Activated naive CD8-positive, alpha-beta T cell treated with anti-CD3 and anti-CD28 coated beads for 36 hours (primary cell): Measurements from ENCODE around the gene POT1. TPM values are rescaled to one million over a fixed set of nuclear protein-coding genes. Genes with fewer than 3 reads are reported as not detected.

ENCODE experiments used
- DNase-seq: peaks from one replicate; pipeline ENCODE4 v3.0.0; 2021
- H3K27ac Mint-ChIP-seq: one replicate; pipeline ENCODE4 v1.8.0; 2022; ENCODE audit warnings: mild to moderate bottlenecking, moderate library complexity, mixed read lengths
- H3K27me3 Mint-ChIP-seq: one replicate; pipeline ENCODE4 v1.8.0; 2022; ENCODE audit warnings: mild to moderate bottlenecking, mixed read lengths
- H3K36me3 Mint-ChIP-seq: one replicate; pipeline ENCODE4 v1.8.0; 2021; ENCODE audit warnings: mild to moderate bottlenecking, mixed read lengths
- H3K4me1 Mint-ChIP-seq: one replicate; pipeline ENCODE4 v1.8.0; 2021; ENCODE audit warnings: mixed read lengths
- H3K4me3 Mint-ChIP-seq: one replicate; pipeline ENCODE4 v1.8.0; 2022; ENCODE audit warnings: mild to moderate bottlenecking, moderate library complexity, mixed read lengths
- H3K9me3 Mint-ChIP-seq: one replicate; pipeline ENCODE4 v1.8.0; 2022; ENCODE audit warnings: mixed read lengths
- total RNA-seq, 2 experiments: library from RNA; stranded (reverse); gene quantifications; one replicate each; pipeline ENCODE4 v1.2.3, GENCODE V29; 2021

The POT1 gene
- total RNA-seq, 2 experiments from 2014 or later, result 30.9 to 32.3 TPM

- Mint-ChIP-seq H3K4me3 (no peak overlapping the region), H3K4me1 (no peaks in the 10 kb centered on the region), H3K27ac (no peak overlapping the region), H3K9me3 (peaks cover 1% of the 10 kb centered on the region), H3K27me3 (peaks cover 16% of the 10 kb centered on the region), H3K36me3 (no peaks in the 10 kb centered on the region)
- no peak for DNase-seq
These were observed 128.2 kb downstream of the POT1 start for GRCh38 chr7:124801330-124801895.

GRCh38 chr7:124800386-124800785 lies 129.2 kb downstream of the POT1 start:
- no peak for DNase-seq
- Mint-ChIP-seq H3K4me3 (no peak overlapping the region), H3K27me3 (peaks cover 16% of the 10 kb centered on the region), H3K36me3 (no peaks in the 10 kb centered on the region), H3K9me3 (peaks cover 6% of the 10 kb centered on the region), H3K27ac (no peak overlapping the region), H3K4me1 (no peaks in the 10 kb centered on the region)

DNA sequence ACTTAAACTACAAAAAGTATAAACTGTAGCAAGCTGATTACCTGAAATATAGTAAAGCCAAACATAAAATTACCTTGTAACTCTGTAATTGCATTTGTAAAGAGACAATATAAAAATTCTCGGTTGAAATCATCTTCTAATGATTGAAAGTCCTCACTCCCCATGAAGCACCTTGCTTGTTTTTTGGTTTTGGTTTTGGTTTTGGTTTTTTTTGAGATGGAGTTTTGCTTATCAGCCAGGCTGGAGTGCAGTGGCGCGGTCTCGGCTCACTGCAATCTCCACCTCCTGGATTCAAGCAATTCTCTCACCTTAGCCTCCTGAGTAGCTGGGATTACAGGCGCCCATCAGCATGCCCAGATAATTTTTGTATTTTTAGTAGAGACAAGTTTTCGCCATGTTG lies 130.2 kb downstream of the POT1 start:
- Mint-ChIP-seq H3K27me3 (peaks cover 16% of the 10 kb centered on the region), H3K36me3 (no peaks in the 10 kb centered on the region), H3K27ac (no peak overlapping the region), H3K4me1 (no peaks in the 10 kb centered on the region), H3K4me3 (no peak overlapping the region), H3K9me3 (peaks cover 6% of the 10 kb centered on the region)
- DNase-seq, result no peak

GRCh38 chr7:124796771-124797170 lies 132.9 kb downstream of the POT1 start:
- no peak overlapping the region for H3K27ac Mint-ChIP-seq
- DNase-seq, result no peak
- no peaks in the 10 kb centered on the region for H3K36me3 Mint-ChIP-seq
- H3K4me3 Mint-ChIP-seq, result no peak overlapping the region
- H3K4me1 Mint-ChIP-seq, result no peaks in the 10 kb centered on the region
- peaks cover 9% of the 10 kb centered on the region for H3K27me3 Mint-ChIP-seq
- peaks cover 6% of the 10 kb centered on the region for H3K9me3 Mint-ChIP-seq

DNA sequence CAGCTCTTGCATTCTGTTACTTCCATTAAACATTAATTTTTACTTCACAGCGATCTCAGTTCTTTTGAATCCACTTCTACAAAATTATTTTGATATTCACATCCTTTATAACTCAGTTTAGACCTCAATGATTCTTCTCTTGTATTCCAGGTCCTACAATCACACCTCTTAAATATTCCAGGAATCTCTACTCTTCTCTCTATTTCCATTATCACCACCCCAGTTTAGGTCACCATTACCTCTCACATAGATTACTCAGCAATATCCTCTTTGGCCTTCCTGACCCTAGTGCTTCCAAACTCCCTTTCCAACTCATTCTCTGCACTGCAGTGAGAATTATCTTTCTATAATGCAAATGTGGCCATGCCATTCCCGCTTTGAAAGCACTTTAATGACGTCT lies 136.9 kb downstream of the POT1 start:
- Mint-ChIP-seq H3K4me1 (no peaks in the 10 kb centered on the region), H3K27ac (no peak overlapping the region), H3K9me3 (peaks cover 6% of the 10 kb centered on the region), H3K4me3 (no peak overlapping the region), H3K36me3 (no peaks in the 10 kb centered on the region), H3K27me3 (peaks cover 15% of the 10 kb centered on the region)
- no peak for DNase-seq

- H3K9me3 Mint-ChIP-seq, result peaks cover 6% of the 10 kb centered on the region
- H3K4me1 Mint-ChIP-seq, result no peaks in the 10 kb centered on the region
- H3K36me3 Mint-ChIP-seq, result no peaks in the 10 kb centered on the region
- H3K27ac Mint-ChIP-seq, result no peak overlapping the region
- H3K4me3 Mint-ChIP-seq, result no peak overlapping the region
- peaks cover 18% of the 10 kb centered on the region for H3K27me3 Mint-ChIP-seq
- no peak for DNase-seq
These were observed 137.6 kb downstream of the POT1 start for GRCh38 chr7:124792002-124792401.

GRCh38 chr7:124791426-124791825 lies 138.2 kb downstream of the POT1 start:
- Mint-ChIP-seq H3K4me3 (no peak overlapping the region), H3K9me3 (peaks cover 5% of the 10 kb centered on the region), H3K27me3 (peaks cover 18% of the 10 kb centered on the region), H3K36me3 (no peaks in the 10 kb centered on the region), H3K27ac (no peak overlapping the region), H3K4me1 (no peaks in the 10 kb centered on the region)
- DNase-seq, result no peak

- H3K36me3 Mint-ChIP-seq, result no peaks in the 10 kb centered on the region
- no peak overlapping the region for H3K27ac Mint-ChIP-seq
- no peak overlapping the region for H3K4me3 Mint-ChIP-seq
- no peak for DNase-seq
- H3K9me3 Mint-ChIP-seq, result no peaks in the 10 kb centered on the region
- peaks cover 23% of the 10 kb centered on the region for H3K27me3 Mint-ChIP-seq
- no peaks in the 10 kb centered on the region for H3K4me1 Mint-ChIP-seq
These were observed 139.0 kb downstream of the POT1 start for GRCh38 chr7:124790645-124791044.

DNA sequence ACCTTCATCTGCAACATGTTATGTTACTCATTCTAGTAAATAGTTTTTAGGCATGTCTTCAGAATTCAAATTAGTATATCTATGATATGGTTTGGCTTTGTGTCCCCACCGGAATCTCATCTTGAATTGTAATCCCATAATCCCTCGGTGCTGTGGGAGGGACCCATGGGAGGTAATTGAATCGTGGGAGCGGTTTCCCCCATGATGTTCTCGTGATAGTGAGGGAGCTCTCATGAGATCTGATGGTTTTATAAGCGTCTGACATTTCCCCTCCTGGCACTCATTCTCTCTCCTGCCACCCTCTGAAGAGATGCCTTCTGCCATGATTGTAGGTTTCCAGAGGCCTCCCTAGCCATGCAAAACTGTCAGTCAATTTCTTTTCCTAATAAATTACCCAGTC lies 143.6 kb downstream of the POT1 start:
- DNase-seq, result no peak
- Mint-ChIP-seq H3K27me3 (peaks cover 20% of the 10 kb centered on the region), H3K36me3 (no peaks in the 10 kb centered on the region), H3K4me3 (no peak overlapping the region), H3K27ac (no peak overlapping the region), H3K9me3 (no peaks in the 10 kb centered on the region), H3K4me1 (no peaks in the 10 kb centered on the region)

DNA sequence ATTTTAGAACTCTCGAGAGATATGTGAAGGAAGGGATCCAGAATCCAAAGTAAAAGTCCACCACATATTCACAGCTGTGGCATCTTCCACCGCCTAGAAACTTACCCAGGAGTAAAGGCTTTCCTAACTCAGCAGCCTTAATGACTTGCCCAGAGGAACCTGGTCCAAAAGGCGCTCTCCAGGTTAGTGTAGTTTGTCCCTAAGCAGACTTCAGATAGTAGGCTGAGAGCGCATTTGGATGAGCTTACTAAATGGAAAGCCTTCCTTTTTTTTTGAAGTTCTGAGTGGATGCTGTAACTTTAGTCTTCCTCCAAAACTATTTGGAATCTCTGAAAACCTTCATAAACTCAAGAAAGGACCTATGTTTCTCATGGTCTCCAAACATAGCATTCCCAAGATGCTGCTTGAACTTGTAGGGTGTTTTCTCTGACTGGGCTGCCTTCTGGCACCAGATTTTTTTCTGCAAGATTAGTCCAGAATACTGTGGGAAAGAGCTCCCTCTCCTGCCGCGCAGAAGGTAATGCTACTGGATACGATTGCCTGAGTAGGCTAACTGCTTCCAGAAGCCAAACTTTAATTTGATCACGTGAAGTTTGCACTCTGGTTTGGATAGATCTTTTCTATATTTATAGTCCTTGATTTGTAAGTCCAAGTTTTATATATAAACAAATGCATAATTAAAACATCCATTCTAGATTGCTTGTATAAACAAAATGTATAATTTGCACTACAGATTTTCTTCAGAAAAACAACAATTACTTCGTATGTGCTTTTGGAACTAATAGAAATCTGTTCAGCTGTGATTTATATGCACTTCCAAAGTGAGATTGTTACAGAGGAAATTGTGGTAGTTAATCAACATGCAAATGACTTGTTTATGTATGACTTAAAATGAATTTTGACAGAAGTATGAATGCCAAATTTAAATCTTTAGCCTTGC lies 144.5 kb downstream of the POT1 start:
- DNase-seq, result no peak
- Mint-ChIP-seq H3K27ac (no peak overlapping the region), H3K9me3 (no peaks in the 10 kb centered on the region), H3K27me3 (peaks cover 17% of the 10 kb centered on the region), H3K4me3 (no peak overlapping the region), H3K4me1 (no peaks in the 10 kb centered on the region), H3K36me3 (no peaks in the 10 kb centered on the region)

DNA sequence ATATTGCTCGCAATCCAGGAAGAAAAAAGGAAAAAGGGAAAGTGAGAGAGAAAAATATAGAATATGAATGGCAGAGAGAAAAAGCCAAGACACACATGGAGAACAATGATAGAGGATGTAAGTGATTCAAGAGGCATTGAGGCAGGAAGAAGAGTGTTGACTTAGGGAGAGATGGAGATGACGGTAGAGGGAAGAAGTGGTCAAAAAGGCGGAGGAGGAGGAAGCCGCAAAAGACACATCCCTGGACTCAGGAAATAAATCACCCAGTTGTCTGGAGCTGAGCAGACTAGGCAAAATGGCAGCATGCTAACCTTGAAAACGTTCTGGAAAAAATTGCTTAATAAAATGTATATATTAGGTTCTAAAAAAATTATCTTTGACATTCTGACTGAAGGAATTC lies 146.4 kb downstream of the POT1 start:
- no peak overlapping the region for H3K27ac Mint-ChIP-seq
- H3K9me3 Mint-ChIP-seq, result no peaks in the 10 kb centered on the region
- H3K4me3 Mint-ChIP-seq, result no peak overlapping the region
- no peaks in the 10 kb centered on the region for H3K4me1 Mint-ChIP-seq
- DNase-seq, result no peak
- H3K36me3 Mint-ChIP-seq, result no peaks in the 10 kb centered on the region
- H3K27me3 Mint-ChIP-seq, result peaks cover 9% of the 10 kb centered on the region

GRCh38 chr7:124781907-124782734 lies 147.5 kb downstream of the POT1 start:
- Mint-ChIP-seq H3K36me3 (no peaks in the 10 kb centered on the region), H3K4me1 (no peaks in the 10 kb centered on the region), H3K27me3 (peaks cover 11% of the 10 kb centered on the region), H3K27ac (no peak overlapping the region), H3K4me3 (no peak overlapping the region), H3K9me3 (no peaks in the 10 kb centered on the region)
- DNase-seq, result no peak

GRCh38 chr7:124781418-124781817 lies 148.2 kb downstream of the POT1 start:
- Mint-ChIP-seq H3K4me1 (no peaks in the 10 kb centered on the region), H3K9me3 (no peaks in the 10 kb centered on the region), H3K27ac (no peak overlapping the region), H3K36me3 (no peaks in the 10 kb centered on the region), H3K4me3 (no peak overlapping the region), H3K27me3 (peaks cover 11% of the 10 kb centered on the region)
- no peak for DNase-seq

GRCh38 chr7:124780608-124781007 lies 149.0 kb downstream of the POT1 start:
- Mint-ChIP-seq H3K27me3 (peaks cover 8% of the 10 kb centered on the region), H3K27ac (no peak overlapping the region), H3K4me1 (no peaks in the 10 kb centered on the region), H3K4me3 (no peak overlapping the region), H3K36me3 (no peaks in the 10 kb centered on the region), H3K9me3 (no peaks in the 10 kb centered on the region)
- no peak for DNase-seq

- Mint-ChIP-seq H3K4me3 (no peak overlapping the region), H3K27ac (no peak overlapping the region), H3K27me3 (peaks cover 8% of the 10 kb centered on the region), H3K36me3 (no peaks in the 10 kb centered on the region), H3K9me3 (no peaks in the 10 kb centered on the region), H3K4me1 (no peaks in the 10 kb centered on the region)
- DNase-seq, result no peak
These were observed 149.6 kb downstream of the POT1 start for GRCh38 chr7:124780056-124780455.
